ENCODE results near the gene SPTBN1. TPM values are rescaled to one million over a fixed set of nuclear protein-coding genes. Genes with fewer than 3 reads are reported as not detected.
A peak's percentile ranks its signal among the peaks of the same experiment; 100 is the strongest.

The SPTBN1 gene
- total RNA-seq, 1 donor from 2014 or later: 224 TPM

DNA sequence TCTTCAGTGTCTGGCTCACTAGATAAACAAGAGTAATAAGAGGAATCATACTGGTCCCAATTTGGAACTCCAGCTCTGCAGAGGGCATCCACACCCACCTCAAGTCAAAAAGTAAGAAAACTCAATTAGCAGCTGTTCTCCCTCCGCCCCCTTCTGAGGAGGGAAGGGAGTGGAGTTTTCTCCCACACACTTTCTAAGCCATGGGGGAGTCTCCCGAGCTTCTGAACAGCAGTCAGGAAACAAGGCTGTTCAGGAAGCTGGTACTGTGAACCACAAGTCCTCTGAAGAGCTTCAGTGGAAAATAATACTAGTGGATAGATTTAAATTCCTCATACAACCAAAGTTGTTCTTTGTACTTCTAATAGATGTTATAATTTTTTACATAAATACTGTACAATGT lies 32.9 kb upstream of the SPTBN1 start:
- H3K4me3 ChIP-seq (ENCODE audit: low read depth, low read length): no peak overlapping the region
- no peak for DNase-seq (ENCODE audit: low read depth)
- TF ChIP-seq, protein P1, sequence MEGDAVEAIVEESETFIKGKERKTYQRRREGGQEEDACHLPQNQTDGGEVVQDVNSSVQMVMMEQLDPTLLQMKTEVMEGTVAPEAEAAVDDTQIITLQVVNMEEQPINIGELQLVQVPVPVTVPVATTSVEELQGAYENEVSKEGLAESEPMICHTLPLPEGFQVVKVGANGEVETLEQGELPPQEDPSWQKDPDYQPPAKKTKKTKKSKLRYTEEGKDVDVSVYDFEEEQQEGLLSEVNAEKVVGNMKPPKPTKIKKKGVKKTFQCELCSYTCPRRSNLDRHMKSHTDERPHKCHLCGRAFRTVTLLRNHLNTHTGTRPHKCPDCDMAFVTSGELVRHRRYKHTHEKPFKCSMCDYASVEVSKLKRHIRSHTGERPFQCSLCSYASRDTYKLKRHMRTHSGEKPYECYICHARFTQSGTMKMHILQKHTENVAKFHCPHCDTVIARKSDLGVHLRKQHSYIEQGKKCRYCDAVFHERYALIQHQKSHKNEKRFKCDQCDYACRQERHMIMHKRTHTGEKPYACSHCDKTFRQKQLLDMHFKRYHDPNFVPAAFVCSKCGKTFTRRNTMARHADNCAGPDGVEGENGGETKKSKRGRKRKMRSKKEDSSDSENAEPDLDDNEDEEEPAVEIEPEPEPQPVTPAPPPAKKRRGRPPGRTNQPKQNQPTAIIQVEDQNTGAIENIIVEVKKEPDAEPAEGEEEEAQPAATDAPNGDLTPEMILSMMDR (conservative IDR thresholded peaks at IDR 0.05; ENCODE audit: low read depth, low read length): no peak

DNA sequence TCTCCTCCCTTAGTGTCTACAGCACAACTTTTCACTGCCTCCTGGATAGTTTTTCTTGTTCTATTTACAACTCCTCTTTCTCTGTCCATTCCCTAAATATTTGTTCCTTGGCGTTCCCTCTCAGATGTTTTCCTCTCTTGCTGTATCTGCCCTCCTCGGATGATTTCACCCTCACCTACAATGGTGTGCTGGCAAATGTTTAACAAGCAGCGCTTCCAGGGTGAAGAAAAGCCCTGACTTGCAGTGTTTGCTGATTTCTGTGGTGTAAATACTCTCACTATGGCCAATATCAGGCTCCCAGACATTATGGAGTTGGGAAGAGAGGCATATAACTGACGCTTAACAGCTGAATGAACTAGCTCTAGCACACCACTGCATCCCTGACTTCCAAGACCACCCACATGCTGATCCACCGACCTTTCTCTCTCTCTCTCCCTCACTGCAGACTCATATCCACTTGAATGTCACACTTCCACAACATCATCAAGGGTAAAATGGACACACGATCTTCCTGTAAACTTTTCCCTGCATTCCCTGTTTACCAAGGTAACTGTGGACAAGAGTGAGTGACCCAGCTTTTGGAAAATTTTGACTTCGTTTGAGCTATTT lies 31.5 kb upstream of the SPTBN1 start:
- peak; percentile 18 for DNase-seq (ENCODE audit: low read depth)
- TF ChIP-seq, protein P1 (conservative IDR thresholded peaks at IDR 0.05; ENCODE audit: low read depth, low read length): no peak
- H3K4me3 ChIP-seq (ENCODE audit: low read depth, low read length): no peak overlapping the region

DNA sequence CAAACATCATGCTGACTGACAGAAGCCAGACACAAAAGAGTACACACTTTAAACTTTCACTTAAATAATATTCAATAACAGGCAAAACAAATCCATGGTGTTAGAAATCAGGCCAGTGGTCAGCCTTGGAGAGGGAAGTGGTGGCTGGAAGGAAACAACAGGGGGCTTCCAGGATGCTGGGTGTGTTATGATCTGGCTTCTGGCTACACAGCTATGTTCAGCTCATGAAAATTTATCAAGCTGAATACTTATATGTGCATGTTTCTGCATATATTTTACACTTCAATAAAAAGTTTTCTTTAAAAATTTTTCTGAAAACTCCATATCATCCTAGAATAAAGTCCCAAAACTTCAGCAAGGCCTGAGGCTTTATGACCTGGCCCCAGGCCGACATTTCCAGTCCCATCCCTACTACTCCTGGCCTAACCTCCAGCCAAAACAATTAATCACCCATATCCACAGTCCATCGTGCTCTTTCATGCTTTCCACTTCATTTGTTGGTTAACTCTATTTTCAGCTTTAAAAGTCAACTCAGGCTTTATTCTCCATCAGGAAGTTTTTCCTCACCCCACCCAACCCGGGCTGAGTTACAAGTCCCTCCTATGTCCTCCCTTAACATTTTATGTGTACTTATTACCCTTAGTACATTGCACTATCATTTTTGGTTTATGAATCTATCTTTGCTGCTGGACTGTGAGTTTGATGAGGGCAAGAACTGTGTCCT lies 27.9 kb upstream of the SPTBN1 start:
- TF ChIP-seq, protein P1 (conservative IDR thresholded peaks at IDR 0.05; ENCODE audit: low read depth, low read length): no peak
- H3K4me3 ChIP-seq (ENCODE audit: low read depth, low read length): no peak overlapping the region
- DNase-seq (ENCODE audit: low read depth): peak; percentile 16

DNA sequence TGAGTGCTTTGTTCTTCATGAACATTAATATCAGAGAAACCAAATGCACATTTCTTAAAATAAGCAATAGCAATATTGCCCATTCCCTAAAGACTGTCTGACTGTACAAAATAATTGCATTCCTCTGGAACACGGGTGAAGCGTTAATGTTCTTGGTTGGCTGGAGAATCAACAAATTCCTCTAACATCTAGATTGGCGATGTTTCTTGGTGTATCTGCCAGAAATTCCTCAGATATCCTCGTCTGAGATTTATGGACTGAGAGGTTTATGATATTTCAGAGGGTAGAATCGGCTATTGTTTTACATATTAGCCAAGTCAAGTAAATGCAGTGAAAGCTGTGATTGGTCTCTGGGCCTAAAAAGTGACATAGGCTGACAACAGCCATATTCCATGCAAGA lies 27.1 kb upstream of the SPTBN1 start:
- no peak for DNase-seq (ENCODE audit: low read depth)
- no peak overlapping the region for H3K4me3 ChIP-seq (ENCODE audit: low read depth, low read length)
- TF ChIP-seq, protein P1 (conservative IDR thresholded peaks at IDR 0.05; ENCODE audit: low read depth, low read length): no peak

DNA sequence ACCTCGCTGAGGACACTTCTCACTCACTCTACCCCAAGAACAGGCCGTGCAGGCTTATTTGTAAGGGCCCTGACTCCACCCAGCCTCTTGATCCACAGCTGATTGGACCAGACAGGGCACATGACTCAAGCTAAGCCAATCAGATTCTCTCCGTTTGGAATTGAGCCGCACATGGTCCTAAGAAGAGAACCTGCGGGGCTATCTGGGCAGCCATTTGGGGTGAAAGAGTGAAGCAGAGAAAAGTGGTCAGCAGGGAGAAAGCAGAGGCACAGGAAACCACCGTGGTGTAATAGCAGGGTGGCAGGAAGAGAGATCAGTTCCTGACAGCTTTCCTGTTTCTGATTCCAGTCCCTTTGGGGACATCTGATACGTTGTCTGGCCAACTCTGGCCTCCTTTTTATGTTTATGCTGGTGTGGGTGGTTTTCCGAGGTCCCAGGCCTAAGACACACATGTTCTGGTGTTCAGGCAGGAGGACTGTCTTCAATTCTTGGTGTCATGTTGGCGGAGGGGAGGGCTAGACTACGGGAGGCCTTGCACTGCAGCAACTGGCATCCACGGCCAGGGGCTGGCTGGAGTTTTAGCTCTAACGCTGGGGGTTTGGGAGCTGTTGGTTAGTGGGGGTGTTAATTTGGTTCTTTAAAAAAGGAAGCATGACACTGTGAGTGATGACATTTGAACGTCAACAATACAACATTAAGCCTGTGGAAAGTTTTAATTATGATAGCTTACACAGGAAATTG lies 26.1 kb upstream of the SPTBN1 start:
- TF ChIP-seq, protein P1 (conservative IDR thresholded peaks at IDR 0.05; ENCODE audit: low read depth, low read length): no peak

DNA sequence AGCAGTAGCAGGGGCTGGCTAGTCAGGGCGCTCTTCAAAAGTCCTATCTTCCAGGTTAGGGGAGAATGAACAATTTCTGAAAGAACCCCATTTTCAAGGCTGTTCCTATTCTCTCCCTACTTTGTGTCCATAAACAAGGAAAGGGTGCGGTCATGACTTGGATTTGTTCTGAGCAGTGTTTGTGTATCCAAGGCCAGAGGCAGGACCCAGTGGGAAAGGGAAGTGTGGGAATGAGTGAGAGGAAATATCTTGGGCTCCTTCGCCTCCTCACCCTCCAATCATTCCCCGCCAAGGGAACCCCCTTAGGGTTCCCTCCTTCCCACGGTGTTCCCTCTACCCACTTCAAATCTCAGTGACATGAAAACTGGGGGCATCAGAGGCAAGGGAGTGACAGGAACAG lies 25.5 kb upstream of the SPTBN1 start:
- TF ChIP-seq, protein P1 (conservative IDR thresholded peaks at IDR 0.05; ENCODE audit: low read depth, low read length): no peak
- H3K4me3 ChIP-seq (ENCODE audit: low read depth, low read length): no peak overlapping the region
- no peak for DNase-seq (ENCODE audit: low read depth)

More for the DNA sequence above, 26.1 kb upstream of the SPTBN1 start:
- DNase-seq (ENCODE audit: low read depth): no peak
- no peak overlapping the region for H3K4me3 ChIP-seq (ENCODE audit: low read depth, low read length)

All from epithelial cell of proximal tubule (primary cell).